Stomach (tissue), 9 donors: ENCODE results near the gene NCEH1. TPM values are rescaled to one million over a fixed set of nuclear protein-coding genes. Genes with fewer than 3 reads are reported as not detected.
A peak's percentile ranks its signal among the peaks of the same experiment; 100 is the strongest.

Experiments used
- DNase-seq, 2 donors: peaks; one replicate each; pipeline versions ENCODE4 v3.0.0 to v3.0.0-alpha.2; 2013 to 2019
- H3K27ac ChIP-seq, 5 donors: fragments of 200-600 bp in 4 of 5; sonication (generic) in 4 of 5; one replicate each; pipeline ENCODE4 v1.5.1; 2013 to 2019; ENCODE audit warnings: mild to moderate bottlenecking in 1 of 5, moderate library complexity in 1 of 5
- H3K27me3 ChIP-seq, 3 donors: fragments of 200-600 bp; sonication (generic); one replicate each; pipeline ENCODE4 v1.5.1; 2017 to 2019; ENCODE audit warnings: mixed run types in 1 of 3
- H3K36me3 ChIP-seq, 4 donors: fragments of 200-600 bp; sonication (generic); 1 replicate in 3 of 4; 2 replicates in 1 of 4; pipeline ENCODE4 v1.5.1; 2016 to 2019
- H3K4me1 ChIP-seq, 4 donors: fragments of 200-600 bp; sonication (generic); one replicate each; pipeline ENCODE4 v1.5.1; 2016 to 2019
- H3K4me3 ChIP-seq, 4 donors: fragments of 200-600 bp; sonication (generic) in 3 of 4; one replicate each; pipeline ENCODE4 v1.5.1; 2016 to 2019; ENCODE audit warnings: mild to moderate bottlenecking in 1 of 4
- H3K9me3 ChIP-seq, 4 donors: fragments of 200-600 bp; sonication (generic); one replicate each; pipeline ENCODE4 v1.5.1; 2016 to 2019
- EP300 ChIP-seq: sonication (generic); formaldehyde crosslinking; IDR thresholded peaks from one replicate; pipeline ENCODE4 v1.6.1; 2017; ENCODE audit warnings: antibody characterized with exemption
- POLR2A ChIP-seq, 4 donors: fragments of 450-650 bp; IDR thresholded peaks; one replicate each; pipeline ENCODE4 v1.6.1; 2016; ENCODE audit warnings: antibody characterized with exemption in 4 of 4, control low read depth in 2 of 4, mild to moderate bottlenecking in 1 of 4, moderate library complexity in 1 of 4
- POLR2AphosphoS5 ChIP-seq, 3 donors: sonication (generic); formaldehyde crosslinking; IDR thresholded peaks; one replicate each; pipeline ENCODE4 v1.6.1; 2016; ENCODE audit warnings: antibody characterized with exemption in 3 of 3
- WGBS, 5 donors: extraction: QIAGEN DNeasy Blood & Tissue Kit in 3 of 5; methylation state at CpG; one replicate each; pipeline versions ENCODE4 v1.1.5 to v1.1.7; 2013 to 2018; 5-methylcytosine and 5-hydroxymethylcytosine counted together
- intact Hi-C: fragments of 100-400 bp; cut with DNase I; formaldehyde crosslinking; loops from one replicate; pipeline ENCODE4 v1.15.1; 2023; ENCODE audit warnings: low total_unique reads
- polyA plus RNA-seq, 3 donors: library from polyadenylated mRNA; stranded (reverse); fragments of 200-250 nt; gene quantifications; one replicate each; pipeline ENCODE4 v1.2.3, GENCODE V29; 2013
- total RNA-seq, 5 donors: library from RNA; depleted of rRNA; stranded (reverse); fragments of >200 nt; gene quantifications; one replicate each; pipeline versions ENCODE4 v1.1.0 to v1.2.3, GENCODE V29; 2014 to 2016
- TF ChIP-seq, protein P1 (sequence below), 7 experiments: fragments of 450-650 bp in 4 of 7; fragments of 200-600 bp in 3 of 7; sonication (generic) in 3 of 7; IDR thresholded peaks; one replicate each; pipeline ENCODE4 v1.5.1; 2016 to 2019; ENCODE audit warnings: antibody characterized with exemption in 7 of 7, control low read depth in 2 of 7, mild to moderate bottlenecking in 1 of 7
- donor health status: healthy with polysubstance abuse.
- donor health status: Bipolar disorder and iron deficiency.
- donor health status: healthy.

Gene NCEH1
- total and polyA plus RNA-seq, 8 donors, result 1.2 to 19.9 (median 7.0) TPM

- Histone ChIP-seq H3K27me3 (no peaks in the 10 kb centered on the region), H3K4me1 (peaks cover 0 to 29% (median 12%) of the 10 kb centered on the region in 4 donors), H3K9me3 (no peaks in the 10 kb centered on the region), H3K27ac (no peak overlapping the region), H3K4me3 (no peak overlapping the region), H3K36me3 (peaks cover 0 to 28% (median 25%) of the 10 kb centered on the region in 4 donors)
- WGBS, 5 donors, result 56 to 69% (median 63%) methylated on average over 5 of the region's 5 CpGs
- DNase-seq, result peak in 1 of 2 donors; percentile 48
- intact Hi-C loops, result no loop called here
- TF ChIP-seq POLR2AphosphoS5 (IDR thresholded peaks at IDR 0.05) (no peak), EP300 (no peak), POLR2A (IDR thresholded peaks at IDR 0.05) (no peak)
- TF ChIP-seq, protein P1, sequence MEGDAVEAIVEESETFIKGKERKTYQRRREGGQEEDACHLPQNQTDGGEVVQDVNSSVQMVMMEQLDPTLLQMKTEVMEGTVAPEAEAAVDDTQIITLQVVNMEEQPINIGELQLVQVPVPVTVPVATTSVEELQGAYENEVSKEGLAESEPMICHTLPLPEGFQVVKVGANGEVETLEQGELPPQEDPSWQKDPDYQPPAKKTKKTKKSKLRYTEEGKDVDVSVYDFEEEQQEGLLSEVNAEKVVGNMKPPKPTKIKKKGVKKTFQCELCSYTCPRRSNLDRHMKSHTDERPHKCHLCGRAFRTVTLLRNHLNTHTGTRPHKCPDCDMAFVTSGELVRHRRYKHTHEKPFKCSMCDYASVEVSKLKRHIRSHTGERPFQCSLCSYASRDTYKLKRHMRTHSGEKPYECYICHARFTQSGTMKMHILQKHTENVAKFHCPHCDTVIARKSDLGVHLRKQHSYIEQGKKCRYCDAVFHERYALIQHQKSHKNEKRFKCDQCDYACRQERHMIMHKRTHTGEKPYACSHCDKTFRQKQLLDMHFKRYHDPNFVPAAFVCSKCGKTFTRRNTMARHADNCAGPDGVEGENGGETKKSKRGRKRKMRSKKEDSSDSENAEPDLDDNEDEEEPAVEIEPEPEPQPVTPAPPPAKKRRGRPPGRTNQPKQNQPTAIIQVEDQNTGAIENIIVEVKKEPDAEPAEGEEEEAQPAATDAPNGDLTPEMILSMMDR (IDR thresholded peaks at IDR 0.05), result no peak
These were observed 64.3 kb downstream of the NCEH1 start for GRCh38 chr3:172646439-172647015.

GRCh38 chr3:172644258-172644657 lies 66.6 kb downstream of the NCEH1 start:
- no peak overlapping the region for H3K27ac ChIP-seq
- intact Hi-C loops, result no loop called here
- 95 to 100% (median 98%) methylated on average over 3 of the region's 3 CpGs for WGBS, 5 donors

GRCh38 chr3:172643506-172644179 lies 67.2 kb downstream of the NCEH1 start:
- Histone ChIP-seq H3K27ac (no peak overlapping the region), H3K9me3 (no peaks in the 10 kb centered on the region), H3K4me3 (no peak overlapping the region), H3K27me3 (no peaks in the 10 kb centered on the region), H3K4me1 (peaks cover 0 to 25% (median 10%) of the 10 kb centered on the region in 4 donors), H3K36me3 (peaks cover 0 to 42% (median 36%) of the 10 kb centered on the region in 4 donors)
- intact Hi-C loops, result no loop called here
- no peak for DNase-seq
- 48 to 71% (median 60%) methylated on average over 4 to 5 of the region's 5 CpGs for WGBS, 5 donors
- TF ChIP-seq EP300 (no peak), POLR2AphosphoS5 (IDR thresholded peaks at IDR 0.05) (no peak), POLR2A (IDR thresholded peaks at IDR 0.05) (no peak)
- TF ChIP-seq, protein P1 (IDR thresholded peaks at IDR 0.05), result no peak

More at GRCh38 chr3:172644258-172644657, 66.6 kb downstream of the NCEH1 start:
- peaks cover 0 to 38% (median 36%) of the 10 kb centered on the region in 4 donors for H3K36me3 ChIP-seq
- no peaks in the 10 kb centered on the region for H3K27me3 ChIP-seq
- DNase-seq, result no peak
- no peak overlapping the region for H3K4me3 ChIP-seq
- H3K4me1 ChIP-seq, result peaks cover 0 to 29% (median 10%) of the 10 kb centered on the region in 4 donors
- no peak for TF ChIP-seq POLR2AphosphoS5 (IDR thresholded peaks at IDR 0.05)
- TF ChIP-seq EP300, result no peak
- TF ChIP-seq, protein P1 (IDR thresholded peaks at IDR 0.05), result no peak
- no peak for TF ChIP-seq POLR2A (IDR thresholded peaks at IDR 0.05)
- no peaks in the 10 kb centered on the region for H3K9me3 ChIP-seq

DNA sequence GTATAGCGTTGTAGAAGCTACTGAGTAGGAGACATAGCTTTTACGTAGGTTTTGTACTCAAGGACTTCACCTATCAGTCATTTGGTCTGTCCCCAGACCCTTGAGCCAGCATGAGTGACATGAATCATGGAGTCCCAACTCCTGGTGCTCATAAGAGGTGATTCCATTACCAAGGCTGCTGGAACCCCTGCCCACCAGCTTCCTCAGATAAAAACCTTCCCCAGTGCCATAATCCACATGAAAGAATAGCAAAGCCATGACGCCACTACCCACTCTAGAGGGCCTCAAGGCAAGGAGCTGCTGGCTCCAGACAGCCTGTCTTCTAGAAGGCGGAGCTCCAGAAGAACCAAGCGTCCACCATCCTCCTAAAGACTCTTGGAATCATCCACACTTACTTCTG lies 69.6 kb downstream of the NCEH1 start:
- H3K27ac ChIP-seq, result no peak overlapping the region
- peaks cover 0 to 45% (median 36%) of the 10 kb centered on the region in 4 donors for H3K36me3 ChIP-seq
- WGBS, 5 donors, result 92 to 97% (median 96%) methylated on average over 5 of the region's 5 CpGs
- H3K9me3 ChIP-seq, result no peaks in the 10 kb centered on the region
- TF ChIP-seq POLR2A (IDR thresholded peaks at IDR 0.05) (no peak), POLR2AphosphoS5 (IDR thresholded peaks at IDR 0.05) (no peak)
- TF ChIP-seq, protein P1 (IDR thresholded peaks at IDR 0.05), result no peak
- DNase-seq, result no peak
- H3K27me3 ChIP-seq, result no peaks in the 10 kb centered on the region
- no peak overlapping the region for H3K4me3 ChIP-seq
- intact Hi-C loops, result no loop called here
- peaks cover 0 to 4% (median 0%) of the 10 kb centered on the region in 4 donors for H3K4me1 ChIP-seq
